ENCODE results near the gene DLG2.
A peak's percentile ranks its signal among the peaks of the same experiment; 100 is the strongest.

DLG2 gene

GRCh38 chr11:84455691-84456090 lies 1171.5 kb downstream of the DLG2 start:
- H2BK12ac ChIP-seq (ENCODE audit: low read length in 2 of 2): no peak overlapping the region
- no peak overlapping the region for H3K4ac ChIP-seq (ENCODE audit: low read depth in 1 of 2, low read length in 2 of 2)
- no peak for DNase-seq
- H2BK5ac ChIP-seq (ENCODE audit: low read depth, low read length, poor library complexity, severe bottlenecking): no peak overlapping the region
- no peak overlapping the region for H3K4me2 ChIP-seq (ENCODE audit: low read length, poor library complexity, severe bottlenecking)
- H3K27ac ChIP-seq (ENCODE audit: low read length, poor library complexity, severe bottlenecking): no peak overlapping the region
- no peak overlapping the region for H2AFZ ChIP-seq (ENCODE audit: low read depth, low read length)
- H3K4me1 ChIP-seq (ENCODE audit: control insufficient read depth, insufficient read depth, low read depth, low read length): no peaks in the 10 kb centered on the region
- H3K18ac ChIP-seq (ENCODE audit: low read depth in 1 of 2, low read length in 2 of 2): no peak overlapping the region
- H3K9ac ChIP-seq (ENCODE audit: low read length): no peak overlapping the region
- no peak overlapping the region for H4K91ac ChIP-seq (ENCODE audit: low read length)
- H4K8ac ChIP-seq (ENCODE audit: low read length): no peak overlapping the region
- no peaks in the 10 kb centered on the region for H3K79me1 ChIP-seq (replicated peaks; ENCODE audit: low read length, poor library complexity, severe bottlenecking)
- no peaks in the 10 kb centered on the region for H3K27me3 ChIP-seq (ENCODE audit: control insufficient read depth in 1 of 2, insufficient read depth in 1 of 2, low read length in 2 of 2)
- no peak overlapping the region for H3K14ac ChIP-seq (ENCODE audit: low read length in 2 of 2)
- H3K23ac ChIP-seq (ENCODE audit: low read length in 2 of 2): no peak overlapping the region
- H3K36me3 ChIP-seq (ENCODE audit: control insufficient read depth in 1 of 2, insufficient read depth in 2 of 2, low read depth in 1 of 2, low read length in 2 of 2): no peaks in the 10 kb centered on the region
- no peak overlapping the region for H2BK120ac ChIP-seq (ENCODE audit: low read depth, low read length)
- H2AK5ac ChIP-seq (ENCODE audit: low read length, severe bottlenecking): no peak overlapping the region
- H3K4me3 ChIP-seq (ENCODE audit: insufficient read depth in 1 of 2, low read depth in 1 of 2, low read length in 2 of 2): no peak overlapping the region
- 100% methylated on average over 3 of the region's 3 CpGs for WGBS
- no peak overlapping the region for H2BK15ac ChIP-seq (ENCODE audit: low read depth, poor library complexity, severe bottlenecking)
- H3K9me3 ChIP-seq (ENCODE audit: control insufficient read depth, low read length): no peaks in the 10 kb centered on the region

GRCh38 chr11:84452211-84452610 lies 1174.9 kb downstream of the DLG2 start:
- Histone ChIP-seq H3K79me1 (replicated peaks; ENCODE audit: low read length, poor library complexity, severe bottlenecking) (no peaks in the 10 kb centered on the region), H3K18ac (ENCODE audit: low read depth in 1 of 2, low read length in 2 of 2) (no peak overlapping the region), H3K4me2 (ENCODE audit: low read length, poor library complexity, severe bottlenecking) (no peak overlapping the region), H3K9me3 (ENCODE audit: control insufficient read depth, low read length) (no peaks in the 10 kb centered on the region), H3K4me3 (ENCODE audit: insufficient read depth in 1 of 2, low read depth in 1 of 2, low read length in 2 of 2) (no peak overlapping the region), H2BK120ac (ENCODE audit: low read depth, low read length) (no peak overlapping the region), H2BK12ac (ENCODE audit: low read length in 2 of 2) (no peak overlapping the region), H3K9ac (ENCODE audit: low read length) (no peak overlapping the region), H4K91ac (ENCODE audit: low read length) (no peak overlapping the region), H3K36me3 (ENCODE audit: control insufficient read depth in 1 of 2, insufficient read depth in 2 of 2, low read depth in 1 of 2, low read length in 2 of 2) (no peaks in the 10 kb centered on the region), H3K27me3 (ENCODE audit: control insufficient read depth in 1 of 2, insufficient read depth in 1 of 2, low read length in 2 of 2) (no peaks in the 10 kb centered on the region), H3K23ac (ENCODE audit: low read length in 2 of 2) (no peak overlapping the region), H3K27ac (ENCODE audit: low read length, poor library complexity, severe bottlenecking) (no peak overlapping the region), H2AFZ (ENCODE audit: low read depth, low read length) (no peak overlapping the region), H4K8ac (ENCODE audit: low read length) (no peak overlapping the region), H2BK5ac (ENCODE audit: low read depth, low read length, poor library complexity, severe bottlenecking) (no peak overlapping the region), H3K4me1 (ENCODE audit: control insufficient read depth, insufficient read depth, low read depth, low read length) (no peaks in the 10 kb centered on the region), H3K4ac (ENCODE audit: low read depth in 1 of 2, low read length in 2 of 2) (no peak overlapping the region), H2BK15ac (ENCODE audit: low read depth, poor library complexity, severe bottlenecking) (no peak overlapping the region), H2AK5ac (ENCODE audit: low read length, severe bottlenecking) (no peak overlapping the region), H3K14ac (ENCODE audit: low read length in 2 of 2) (no peak overlapping the region)
- DNase-seq: no peak

GRCh38 chr11:84438565-84438964 lies 1188.6 kb downstream of the DLG2 start:
- Histone ChIP-seq H2BK5ac (ENCODE audit: low read depth, low read length, poor library complexity, severe bottlenecking) (no peak overlapping the region), H2BK12ac (ENCODE audit: low read length in 2 of 2) (no peak overlapping the region), H2AK5ac (ENCODE audit: low read length, severe bottlenecking) (no peak overlapping the region), H2BK15ac (ENCODE audit: low read depth, poor library complexity, severe bottlenecking) (no peak overlapping the region), H3K4me2 (ENCODE audit: low read length, poor library complexity, severe bottlenecking) (no peak overlapping the region), H3K27me3 (ENCODE audit: control insufficient read depth in 1 of 2, insufficient read depth in 1 of 2, low read length in 2 of 2) (peaks cover 10 to 17% of the 10 kb centered on the region in 2 experiments), H3K4ac (ENCODE audit: low read depth in 1 of 2, low read length in 2 of 2) (no peak overlapping the region), H2BK120ac (ENCODE audit: low read depth, low read length) (no peak overlapping the region), H3K23ac (ENCODE audit: low read length in 2 of 2) (no peak overlapping the region), H3K79me1 (replicated peaks; ENCODE audit: low read length, poor library complexity, severe bottlenecking) (no peaks in the 10 kb centered on the region), H3K27ac (ENCODE audit: low read length, poor library complexity, severe bottlenecking) (no peak overlapping the region), H2AFZ (ENCODE audit: low read depth, low read length) (no peak overlapping the region), H3K36me3 (ENCODE audit: control insufficient read depth in 1 of 2, insufficient read depth in 2 of 2, low read depth in 1 of 2, low read length in 2 of 2) (no peaks in the 10 kb centered on the region), H3K9ac (ENCODE audit: low read length) (no peak overlapping the region), H3K4me1 (ENCODE audit: control insufficient read depth, insufficient read depth, low read depth, low read length) (peaks cover 8% of the 10 kb centered on the region), H3K14ac (ENCODE audit: low read length in 2 of 2) (no peak overlapping the region), H3K9me3 (ENCODE audit: control insufficient read depth, low read length) (no peaks in the 10 kb centered on the region), H4K91ac (ENCODE audit: low read length) (no peak overlapping the region), H4K8ac (ENCODE audit: low read length) (no peak overlapping the region), H3K18ac (ENCODE audit: low read depth in 1 of 2, low read length in 2 of 2) (no peak overlapping the region), H3K4me3 (ENCODE audit: insufficient read depth in 1 of 2, low read depth in 1 of 2, low read length in 2 of 2) (no peak overlapping the region)
- DNase-seq: no peak

- Histone ChIP-seq H2BK120ac (ENCODE audit: low read depth, low read length) (no peak overlapping the region), H3K4me3 (ENCODE audit: insufficient read depth in 1 of 2, low read depth in 1 of 2, low read length in 2 of 2) (peak overlapping the region in 1 of 2 experiments; percentile 66), H2BK15ac (ENCODE audit: low read depth, poor library complexity, severe bottlenecking) (no peak overlapping the region), H3K9ac (ENCODE audit: low read length) (peak overlapping the region; percentile 5), H2AK5ac (ENCODE audit: low read length, severe bottlenecking) (no peak overlapping the region), H2BK5ac (ENCODE audit: low read depth, low read length, poor library complexity, severe bottlenecking) (no peak overlapping the region), H3K23ac (ENCODE audit: low read length in 2 of 2) (peak overlapping the region in 1 of 2 experiments; percentile 66), H4K8ac (ENCODE audit: low read length) (no peak overlapping the region), H3K14ac (ENCODE audit: low read length in 2 of 2) (peak overlapping the region in 1 of 2 experiments; percentile 88), H3K4me1 (ENCODE audit: control insufficient read depth, insufficient read depth, low read depth, low read length) (peaks cover 8% of the 10 kb centered on the region), H2AFZ (ENCODE audit: low read depth, low read length) (peak overlapping the region; percentile 46), H4K91ac (ENCODE audit: low read length) (no peak overlapping the region), H3K36me3 (ENCODE audit: control insufficient read depth in 1 of 2, insufficient read depth in 2 of 2, low read depth in 1 of 2, low read length in 2 of 2) (no peaks in the 10 kb centered on the region), H3K9me3 (ENCODE audit: control insufficient read depth, low read length) (no peaks in the 10 kb centered on the region), H3K79me1 (replicated peaks; ENCODE audit: low read length, poor library complexity, severe bottlenecking) (no peaks in the 10 kb centered on the region), H3K18ac (ENCODE audit: low read depth in 1 of 2, low read length in 2 of 2) (no peak overlapping the region), H3K27me3 (ENCODE audit: control insufficient read depth in 1 of 2, insufficient read depth in 1 of 2, low read length in 2 of 2) (peaks cover 10 to 17% of the 10 kb centered on the region in 2 experiments), H2BK12ac (ENCODE audit: low read length in 2 of 2) (no peak overlapping the region), H3K4me2 (ENCODE audit: low read length, poor library complexity, severe bottlenecking) (peak overlapping the region; percentile 48), H3K27ac (ENCODE audit: low read length, poor library complexity, severe bottlenecking) (no peak overlapping the region), H3K4ac (ENCODE audit: low read depth in 1 of 2, low read length in 2 of 2) (peak overlapping the region in 1 of 2 experiments; percentile 9)
- 7% methylated on average over 21 of the region's 21 CpGs for WGBS
- no peak for DNase-seq
Observed at GRCh38 chr11:84437071-84437980, 1189.8 kb downstream of the DLG2 start.

Measured in mesenchymal stem cell (in vitro differentiated cells and primary cell).